Vagina (tissue), 2 donors: ENCODE measurements around the gene MRPS15. TPM values are rescaled to one million over a fixed set of nuclear protein-coding genes. Genes with fewer than 3 reads are reported as not detected.
A peak's percentile ranks its signal among the peaks of the same experiment; 100 is the strongest.
"Not testable (repeated sequence)": the region's sequence is repeated elsewhere in the genome, so short reads cannot be mapped to it uniquely, and the experiment has no call there.

ENCODE experiments used
- DNase-seq, 2 donors: peaks; one replicate each; pipeline ENCODE4 v3.0.0-alpha.2; 2017; ENCODE audit errors: extremely low spot score in 2 of 2
- H3K27ac ChIP-seq: fragments of 200-600 bp; sonication (generic); one replicate; pipeline ENCODE4 v1.5.1; 2019
- H3K27me3 ChIP-seq: fragments of 200-600 bp; sonication (generic); one replicate; pipeline ENCODE4 v1.5.1; 2019
- H3K36me3 ChIP-seq, 2 donors: fragments of 200-600 bp; sonication (generic); one replicate each; pipeline ENCODE4 v1.5.1; 2017 to 2019
- H3K4me1 ChIP-seq: fragments of 200-600 bp; sonication (generic); one replicate; pipeline ENCODE4 v1.5.1; 2019
- H3K4me3 ChIP-seq, 2 donors: fragments of 200-600 bp; sonication (generic); 1 replicate in 1 of 2; 2 replicates in 1 of 2; pipeline ENCODE4 v1.5.1; 2016 to 2019
- H3K9me3 ChIP-seq: fragments of 200-600 bp; sonication (generic); one replicate; pipeline ENCODE4 v1.5.1; 2019
- CTCF ChIP-seq, 3 experiments: fragments of 450-650 bp in 2 of 3; fragments of 200-600 bp in 1 of 3; sonication (generic) in 1 of 3; IDR thresholded peaks; one replicate each; pipeline ENCODE4 v1.5.1; 2017 to 2019; ENCODE audit warnings: antibody characterized with exemption in 3 of 3, mild to moderate bottlenecking in 2 of 3, moderate library complexity in 2 of 3
- POLR2A ChIP-seq, 2 donors: fragments of 450-650 bp; IDR thresholded peaks; one replicate each; pipeline ENCODE4 v1.6.1; 2017; ENCODE audit warnings: antibody characterized with exemption in 2 of 2, mild to moderate bottlenecking in 2 of 2, moderate library complexity in 2 of 2
- POLR2AphosphoS5 ChIP-seq, 2 donors: sonication (generic); formaldehyde crosslinking; IDR thresholded peaks; one replicate each; pipeline ENCODE4 v1.9.0; 2017; ENCODE audit warnings: antibody characterized with exemption in 2 of 2, mild to moderate bottlenecking in 2 of 2, low read depth in 1 of 2; ENCODE audit not compliant: insufficient read depth in 1 of 2
- intact Hi-C: fragments of 100-400 bp; cut with DNase I; formaldehyde crosslinking; loops from one replicate; pipeline ENCODE4 v1.15.1; 2023
- total RNA-seq: library from RNA; depleted of rRNA; stranded (reverse); fragments of >200 nt; gene quantifications from one replicate; pipeline ENCODE4 v1.2.3, GENCODE V29; 2016

MRPS15 gene
- total RNA-seq, 1 donor from 2014 or later, result 54.0 TPM

GRCh38 chr1:36481771-36482723, 17.9 kb upstream of the MRPS15 start:
- intact Hi-C loops, result no loop called here
- Histone ChIP-seq H3K9me3 (no peaks in the 10 kb centered on the region), H3K27me3 (no peaks in the 10 kb centered on the region), H3K27ac (no peak overlapping the region), H3K4me1 (no peaks in the 10 kb centered on the region), H3K4me3 (peak overlapping the region in 1 of 2 donors; percentile 6), H3K36me3 (no peaks in the 10 kb centered on the region)
- DNase-seq, result no peak
- TF ChIP-seq CTCF (IDR thresholded peaks at IDR 0.05) (no peak), POLR2AphosphoS5 (IDR thresholded peaks at IDR 0.05; ENCODE audit: insufficient read depth in 1 of 2, low read depth in 1 of 2) (no peak), POLR2A (IDR thresholded peaks at IDR 0.05) (no peak)

GRCh38 chr1:36481091-36481490, 16.9 kb upstream of the MRPS15 start:
- H3K9me3 ChIP-seq, result no peaks in the 10 kb centered on the region
- no peak overlapping the region for H3K27ac ChIP-seq
- DNase-seq, result no peak
- no peaks in the 10 kb centered on the region for H3K27me3 ChIP-seq
- no peak overlapping the region for H3K4me3 ChIP-seq
- no peak for TF ChIP-seq POLR2AphosphoS5 (IDR thresholded peaks at IDR 0.05; ENCODE audit: insufficient read depth in 1 of 2, low read depth in 1 of 2)
- TF ChIP-seq CTCF (IDR thresholded peaks at IDR 0.05), result no peak
- no peak for TF ChIP-seq POLR2A (IDR thresholded peaks at IDR 0.05)
- intact Hi-C loops, result no loop called here
- H3K36me3 ChIP-seq, result no peaks in the 10 kb centered on the region
- H3K4me1 ChIP-seq, result no peaks in the 10 kb centered on the region

GRCh38 chr1:36480161-36480560, 16.0 kb upstream of the MRPS15 start:
- DNase-seq, result no peak

GRCh38 chr1:36479505-36480051, 15.4 kb upstream of the MRPS15 start:
- Histone ChIP-seq H3K27ac (no peak overlapping the region), H3K4me3 (no peak overlapping the region), H3K36me3 (no peaks in the 10 kb centered on the region), H3K4me1 (no peaks in the 10 kb centered on the region), H3K27me3 (no peaks in the 10 kb centered on the region), H3K9me3 (no peaks in the 10 kb centered on the region)
- TF ChIP-seq POLR2A (IDR thresholded peaks at IDR 0.05) (no peak), POLR2AphosphoS5 (IDR thresholded peaks at IDR 0.05; ENCODE audit: insufficient read depth in 1 of 2, low read depth in 1 of 2) (no peak), CTCF (IDR thresholded peaks at IDR 0.05) (no peak)
- no peak for DNase-seq
- intact Hi-C loops, result no loop called here

More at GRCh38 chr1:36480161-36480560, 16.0 kb upstream of the MRPS15 start:
- Histone ChIP-seq H3K9me3 (no peaks in the 10 kb centered on the region), H3K27me3 (no peaks in the 10 kb centered on the region), H3K27ac (no peak overlapping the region), H3K36me3 (no peaks in the 10 kb centered on the region), H3K4me3 (no peak overlapping the region), H3K4me1 (no peaks in the 10 kb centered on the region)
- no peak for TF ChIP-seq POLR2AphosphoS5 (IDR thresholded peaks at IDR 0.05; ENCODE audit: insufficient read depth in 1 of 2, low read depth in 1 of 2)
- TF ChIP-seq POLR2A (IDR thresholded peaks at IDR 0.05), result no peak
- no peak for TF ChIP-seq CTCF (IDR thresholded peaks at IDR 0.05)
- intact Hi-C loops, result no loop called here

- H3K9me3 ChIP-seq, H3K4me1 ChIP-seq, DNase-seq, H3K4me3 ChIP-seq, H3K27ac ChIP-seq, intact Hi-C loops, H3K36me3 ChIP-seq, H3K27me3 ChIP-seq: not testable (repeated sequence)
These were observed 13.4 kb upstream of the MRPS15 start for GRCh38 chr1:36477615-36478014.
